CD8-positive, alpha-beta memory T cell (primary cell): ENCODE measurements around the gene KCNMB2. TPM values are rescaled to one million over a fixed set of nuclear protein-coding genes. Genes with fewer than 3 reads are reported as not detected.
"Not testable (repeated sequence)": the region's sequence is repeated elsewhere in the genome, so short reads cannot be mapped to it uniquely, and the experiment has no call there.

Experiments used
- CTCF ChIA-PET: fragments of 350-600 bp; sonication (Branson Sonifier 250); formaldehyde crosslinking; loops from one replicate; lab custom pipeline; 2021; ENCODE audit warnings: antibody characterized with exemption; lab: Charles Lee
- POLR2A ChIA-PET: fragments of 350-600 bp; sonication (Branson Sonifier 250); formaldehyde crosslinking; loops from one replicate; lab custom pipeline; 2021; ENCODE audit warnings: antibody characterized with exemption; lab: Charles Lee
- DNase-seq, 5 donors: peaks; one replicate each; pipeline versions ENCODE4 v3.0.0 to v3.0.0-alpha.2; 2020 to 2022; ENCODE audit warnings: mixed read lengths in 1 of 5
- H3K27ac ChIP-seq: one replicate; pipeline ENCODE4 v1.7.0; 2013; ENCODE audit warnings: low read depth, mild to moderate bottlenecking, low read length, moderate library complexity
- H3K27me3 ChIP-seq: 2 replicates; pipeline ENCODE4 v1.7.0; 2013; ENCODE audit warnings: low read length, mild to moderate bottlenecking; ENCODE audit not compliant: insufficient read depth, poor library complexity, severe bottlenecking
- H3K36me3 ChIP-seq: 2 replicates; pipeline ENCODE4 v1.7.0; 2013; ENCODE audit warnings: mild to moderate bottlenecking, low read length, moderate library complexity; ENCODE audit not compliant: insufficient read depth
- H3K4me1 ChIP-seq: 2 replicates; pipeline ENCODE4 v1.7.0; 2013; ENCODE audit warnings: mild to moderate bottlenecking, low read length, moderate library complexity; ENCODE audit not compliant: insufficient read depth
- H3K4me3 ChIP-seq: 2 replicates; pipeline ENCODE4 v1.7.0; 2013; ENCODE audit warnings: mild to moderate bottlenecking, low read length
- H3K9me3 ChIP-seq: 2 replicates; pipeline ENCODE4 v1.7.0; 2013; ENCODE audit warnings: mild to moderate bottlenecking, low read length
- H3K27ac Mint-ChIP-seq, 8 donors: one replicate each; pipeline ENCODE4 v1.8.0; 2020 to 2021; ENCODE audit warnings: mixed read lengths in 8 of 8, mild to moderate bottlenecking in 6 of 8, inconsistent platforms in 3 of 8, moderate library complexity in 3 of 8
- H3K27me3 Mint-ChIP-seq, 2 donors: one replicate each; pipeline ENCODE4 v1.8.0; 2020 to 2021; ENCODE audit warnings: mixed read lengths in 2 of 2, mild to moderate bottlenecking in 1 of 2, moderate library complexity in 1 of 2
- H3K36me3 Mint-ChIP-seq, 3 donors: one replicate each; pipeline ENCODE4 v1.8.0; 2020 to 2021; ENCODE audit warnings: mixed read lengths in 3 of 3, inconsistent platforms in 1 of 3, mild to moderate bottlenecking in 1 of 3
- H3K4me1 Mint-ChIP-seq, 3 donors: one replicate each; pipeline ENCODE4 v1.8.0; 2020 to 2021; ENCODE audit warnings: mixed read lengths in 3 of 3, inconsistent platforms in 1 of 3, mild to moderate bottlenecking in 1 of 3
- H3K4me3 Mint-ChIP-seq, 7 donors: one replicate each; pipeline ENCODE4 v1.8.0; 2020 to 2021; ENCODE audit warnings: mixed read lengths in 7 of 7, mild to moderate bottlenecking in 6 of 7, moderate library complexity in 4 of 7, inconsistent platforms in 2 of 7
- H3K9me3 Mint-ChIP-seq, 5 donors: one replicate each; pipeline ENCODE4 v1.8.0; 2020 to 2022; ENCODE audit warnings: mixed read lengths in 5 of 5, mild to moderate bottlenecking in 3 of 5, moderate library complexity in 2 of 5, inconsistent platforms in 1 of 5
- polyA plus RNA-seq: library from polyadenylated mRNA; unstranded; fragments of 300-500 nt; fragmentation: Illumina TruSeq; gene quantifications from one replicate; pipeline ENCODE4 v1.2.3, GENCODE V29; 2021
- total RNA-seq, 2 experiments: library from RNA; stranded (reverse); gene quantifications; one replicate each; pipeline ENCODE4 v1.2.3, GENCODE V29; 2021

KCNMB2 gene
- total and polyA plus RNA-seq, 3 experiments from 2014 or later, result not detected

GRCh38 chr3:178545337-178545736 lies 9.1 kb downstream of the KCNMB2 start:
- POLR2A ChIA-PET, result no interaction called here
- no peaks in the 10 kb centered on the region for H3K4me1 Mint-ChIP-seq
- CTCF ChIA-PET, result no interaction called here
- peaks cover 0 to 1% (median 0%) of the 10 kb centered on the region in 5 donors for H3K9me3 Mint-ChIP-seq
- peaks cover 4 to 10% of the 10 kb centered on the region in 2 donors for H3K27me3 Mint-ChIP-seq
- DNase-seq, result no peak
- H3K36me3 Mint-ChIP-seq, result no peaks in the 10 kb centered on the region
- H3K36me3 ChIP-seq, result no peaks in the 10 kb centered on the region
- no peak overlapping the region for H3K4me3 ChIP-seq
- H3K4me3 Mint-ChIP-seq, result no peak overlapping the region
- H3K4me1 ChIP-seq, result no peaks in the 10 kb centered on the region
- no peak overlapping the region for H3K27ac ChIP-seq
- H3K9me3 ChIP-seq, result no peaks in the 10 kb centered on the region
- no peaks in the 10 kb centered on the region for H3K27me3 ChIP-seq
- no peak overlapping the region for H3K27ac Mint-ChIP-seq

- H3K4me1 Mint-ChIP-seq, result no peaks in the 10 kb centered on the region
- ChIA-PET POLR2A (no interaction called here), CTCF (no interaction called here)
- no peak overlapping the region for H3K27ac Mint-ChIP-seq
- no peaks in the 10 kb centered on the region for H3K27me3 ChIP-seq
- peaks cover 2 to 8% of the 10 kb centered on the region in 2 donors for H3K27me3 Mint-ChIP-seq
- H3K4me3 Mint-ChIP-seq, result no peak overlapping the region
- peaks cover 0 to 1% (median 0%) of the 10 kb centered on the region in 5 donors for H3K9me3 Mint-ChIP-seq
- no peak overlapping the region for H3K27ac ChIP-seq
- no peaks in the 10 kb centered on the region for H3K4me1 ChIP-seq
- H3K4me3 ChIP-seq, result no peak overlapping the region
- no peaks in the 10 kb centered on the region for H3K9me3 ChIP-seq
- no peaks in the 10 kb centered on the region for H3K36me3 Mint-ChIP-seq
- H3K36me3 ChIP-seq, result no peaks in the 10 kb centered on the region
- DNase-seq, result no peak
These were observed 9.8 kb downstream of the KCNMB2 start for GRCh38 chr3:178546079-178546478.

- DNase-seq, H3K27ac Mint-ChIP-seq, POLR2A ChIA-PET: not testable (repeated sequence)
These were observed 13.2 kb downstream of the KCNMB2 start for GRCh38 chr3:178549426-178549825.

GRCh38 chr3:178551916-178552321 lies 15.7 kb downstream of the KCNMB2 start:
- no peaks in the 10 kb centered on the region for H3K36me3 ChIP-seq
- H3K27ac ChIP-seq, result no peak overlapping the region
- DNase-seq, result no peak
- ChIA-PET CTCF (no interaction called here), POLR2A (no interaction called here)
- no peaks in the 10 kb centered on the region for H3K4me1 Mint-ChIP-seq
- no peaks in the 10 kb centered on the region for H3K4me1 ChIP-seq
- no peaks in the 10 kb centered on the region for H3K9me3 ChIP-seq
- no peak overlapping the region for H3K4me3 Mint-ChIP-seq
- H3K36me3 Mint-ChIP-seq, result no peaks in the 10 kb centered on the region
- H3K27ac Mint-ChIP-seq, result no peak overlapping the region
- no peaks in the 10 kb centered on the region for H3K9me3 Mint-ChIP-seq
- H3K27me3 Mint-ChIP-seq, result peaks cover 0 to 4% of the 10 kb centered on the region in 2 donors
- no peak overlapping the region for H3K4me3 ChIP-seq
- no peaks in the 10 kb centered on the region for H3K27me3 ChIP-seq

More at GRCh38 chr3:178549426-178549825, 13.2 kb downstream of the KCNMB2 start:
- H3K27ac ChIP-seq, H3K9me3 ChIP-seq, H3K4me3 Mint-ChIP-seq, H3K9me3 Mint-ChIP-seq, CTCF ChIA-PET, H3K36me3 Mint-ChIP-seq, H3K4me1 Mint-ChIP-seq, H3K36me3 ChIP-seq, H3K27me3 ChIP-seq, H3K4me3 ChIP-seq, H3K4me1 ChIP-seq, H3K27me3 Mint-ChIP-seq: not testable (repeated sequence)

- H3K4me3 ChIP-seq, result no peak overlapping the region
- no peaks in the 10 kb centered on the region for H3K9me3 ChIP-seq
- ChIA-PET POLR2A (no interaction called here), CTCF (no interaction called here)
- H3K9me3 Mint-ChIP-seq, result peaks cover 0 to 3% (median 0%) of the 10 kb centered on the region in 5 donors
- peak overlapping the region in 1 of 7 donors; percentile 24 for H3K4me3 Mint-ChIP-seq
- peaks cover 0 to 4% of the 10 kb centered on the region in 2 donors for H3K27me3 Mint-ChIP-seq
- no peaks in the 10 kb centered on the region for H3K36me3 ChIP-seq
- H3K36me3 Mint-ChIP-seq, result no peaks in the 10 kb centered on the region
- no peak for DNase-seq
- no peaks in the 10 kb centered on the region for H3K4me1 Mint-ChIP-seq
- no peaks in the 10 kb centered on the region for H3K4me1 ChIP-seq
- no peak overlapping the region for H3K27ac Mint-ChIP-seq
- H3K27ac ChIP-seq, result no peak overlapping the region
- H3K27me3 ChIP-seq, result no peaks in the 10 kb centered on the region
These were observed 22.4 kb downstream of the KCNMB2 start for GRCh38 chr3:178558637-178559036.

GRCh38 chr3:178560759-178561158 lies 24.5 kb downstream of the KCNMB2 start:
- DNase-seq, result no peak
- Histone ChIP-seq H3K27ac (no peak overlapping the region), H3K4me1 (no peaks in the 10 kb centered on the region), H3K27me3 (no peaks in the 10 kb centered on the region), H3K4me3 (no peak overlapping the region), H3K36me3 (no peaks in the 10 kb centered on the region), H3K9me3 (no peaks in the 10 kb centered on the region)
- Mint-ChIP-seq H3K36me3 (no peaks in the 10 kb centered on the region), H3K4me3 (no peak overlapping the region), H3K27ac (no peak overlapping the region), H3K4me1 (no peaks in the 10 kb centered on the region), H3K27me3 (peaks cover 0 to 4% of the 10 kb centered on the region in 2 donors), H3K9me3 (peaks cover 0 to 3% (median 0%) of the 10 kb centered on the region in 5 donors)
- ChIA-PET CTCF (no interaction called here), POLR2A (no interaction called here)

GRCh38 chr3:178561239-178561638 lies 25.0 kb downstream of the KCNMB2 start:
- no peaks in the 10 kb centered on the region for H3K4me1 ChIP-seq
- Mint-ChIP-seq H3K27me3 (peaks cover 0 to 4% of the 10 kb centered on the region in 2 donors), H3K4me3 (no peak overlapping the region), H3K27ac (peak overlapping the region in 1 of 8 donors; percentile 9), H3K9me3 (peaks cover 0 to 3% (median 0%) of the 10 kb centered on the region in 5 donors), H3K4me1 (no peaks in the 10 kb centered on the region), H3K36me3 (no peaks in the 10 kb centered on the region)
- no peaks in the 10 kb centered on the region for H3K27me3 ChIP-seq
- no peaks in the 10 kb centered on the region for H3K36me3 ChIP-seq
- ChIA-PET POLR2A (no interaction called here), CTCF (no interaction called here)
- H3K4me3 ChIP-seq, result no peak overlapping the region
- DNase-seq, result no peak
- H3K27ac ChIP-seq, result no peak overlapping the region
- no peaks in the 10 kb centered on the region for H3K9me3 ChIP-seq

- ChIA-PET CTCF (no interaction called here), POLR2A (no interaction called here)
- no peaks in the 10 kb centered on the region for H3K4me1 ChIP-seq
- DNase-seq, result no peak
- H3K27me3 ChIP-seq, result no peaks in the 10 kb centered on the region
- H3K27me3 Mint-ChIP-seq, result peaks cover 0 to 4% of the 10 kb centered on the region in 2 donors
- no peak overlapping the region for H3K27ac ChIP-seq
- H3K4me3 Mint-ChIP-seq, result no peak overlapping the region
- no peaks in the 10 kb centered on the region for H3K9me3 ChIP-seq
- H3K36me3 ChIP-seq, result no peaks in the 10 kb centered on the region
- H3K4me3 ChIP-seq, result no peak overlapping the region
- H3K9me3 Mint-ChIP-seq, result peaks cover 0 to 3% (median 0%) of the 10 kb centered on the region in 5 donors
- no peaks in the 10 kb centered on the region for H3K36me3 Mint-ChIP-seq
- H3K27ac Mint-ChIP-seq, result no peak overlapping the region
- H3K4me1 Mint-ChIP-seq, result no peaks in the 10 kb centered on the region
These were observed 26.1 kb downstream of the KCNMB2 start for GRCh38 chr3:178562143-178562946.
